Fibroblast of skin of right biceps (primary cell): ENCODE measurements around the gene KIF26A.

Experiments used
- DNase-seq: peaks from one replicate; pipeline ENCODE4 v3.0.0-alpha.2; 2013

Gene KIF26A

GRCh38 chr14:104212206-104213095, 74.1 kb downstream of the KIF26A start:
- DNase-seq: no peak

- no peak for DNase-seq
Measured at GRCh38 chr14:104213301-104214034, 75.1 kb downstream of the KIF26A start.

- no peak for DNase-seq
Measured at GRCh38 chr14:104214431-104215218, 76.2 kb downstream of the KIF26A start.

- no peak for DNase-seq
Measured at GRCh38 chr14:104215706-104216334, 77.4 kb downstream of the KIF26A start.

- DNase-seq: no peak
Measured at GRCh38 chr14:104216457-104216856, 78.1 kb downstream of the KIF26A start.

GRCh38 chr14:104217486-104218360, 79.3 kb downstream of the KIF26A start:
- no peak for DNase-seq

GRCh38 chr14:104218361-104219180, 80.2 kb downstream of the KIF26A start:
- DNase-seq: no peak

GRCh38 chr14:104219731-104220214, 81.4 kb downstream of the KIF26A start:
- no peak for DNase-seq

GRCh38 chr14:104220215-104221070, 82.1 kb downstream of the KIF26A start:
- no peak for DNase-seq

GRCh38 chr14:104221071-104221625, 82.8 kb downstream of the KIF26A start:
- no peak for DNase-seq

- DNase-seq: no peak
Measured at GRCh38 chr14:104221636-104222369, 83.4 kb downstream of the KIF26A start.

- DNase-seq: no peak
Measured at GRCh38 chr14:104222396-104223036, 84.1 kb downstream of the KIF26A start.

- DNase-seq: peak; percentile 15
Measured at GRCh38 chr14:104223101-104224041, 85.0 kb downstream of the KIF26A start.

- no peak for DNase-seq
Measured at GRCh38 chr14:104224131-104224505, 85.7 kb downstream of the KIF26A start.

GRCh38 chr14:104224506-104225277, 86.3 kb downstream of the KIF26A start:
- peak; percentile 6 for DNase-seq
